Keratinocyte (primary cell): ENCODE results near the gene CEP68. TPM values are rescaled to one million over a fixed set of nuclear protein-coding genes. Genes with fewer than 3 reads are reported as not detected.

ENCODE experiments used
- DNase-seq: peaks from one replicate; pipeline ENCODE4 v3.0.0-alpha.2; 2011; ENCODE audit warnings: low read depth, missing footprints, low spot score
- FAIRE-seq: peaks from 2 replicates; lab custom pipeline; 2011; peaks lifted over from hg19 to GRCh38; lab: Jason Lieb, UNC
- H2AFZ ChIP-seq: 2 replicates; pipeline ENCODE4 v1.6.0; 2012; ENCODE audit warnings: low read length, control low read depth, inconsistent platforms; ENCODE audit not compliant: control insufficient read depth
- H3K27ac ChIP-seq: 2 replicates; pipeline ENCODE4 v1.5.1; 2011; ENCODE audit warnings: low read length; ENCODE audit not compliant: control insufficient read depth, insufficient read depth
- H3K27me3 ChIP-seq: 3 replicates; pipeline ENCODE4 v1.6.0; 2011; ENCODE audit warnings: low read length; ENCODE audit not compliant: control insufficient read depth, insufficient read depth; ENCODE audit errors: extremely low read depth
- H3K36me3 ChIP-seq, 2 experiments: 2 replicates in 1 of 2; 3 replicates in 1 of 2; pipeline ENCODE4 v1.5.1; 2011; ENCODE audit warnings: low read length in 2 of 2, mild to moderate bottlenecking in 1 of 2; ENCODE audit not compliant: control insufficient read depth in 2 of 2, insufficient read depth in 2 of 2; ENCODE audit errors: extremely low read depth in 1 of 2
- H3K4me1 ChIP-seq: 3 replicates; pipeline ENCODE4 v1.5.1; 2011; ENCODE audit warnings: low read length; ENCODE audit not compliant: control insufficient read depth, insufficient read depth; ENCODE audit errors: extremely low read depth
- H3K4me2 ChIP-seq: 3 replicates; pipeline ENCODE4 v1.6.0; 2011; ENCODE audit warnings: low read depth, low read length; ENCODE audit not compliant: control insufficient read depth, insufficient read depth; ENCODE audit errors: extremely low read depth
- H3K4me3 ChIP-seq, 3 experiments: fragments of 200-600 bp in 1 of 3; sonication (generic) in 1 of 3; 2 replicates in 2 of 3; 3 replicates in 1 of 3; pipeline ENCODE4 v1.5.1; 2011 to 2016; ENCODE audit warnings: low read length in 3 of 3, mild to moderate bottlenecking in 3 of 3, control low read depth in 2 of 3, inconsistent platforms in 1 of 3, low read depth in 1 of 3, mixed read lengths in 1 of 3, mixed run types in 1 of 3, moderate library complexity in 1 of 3; ENCODE audit not compliant: control insufficient read depth in 2 of 3, insufficient read depth in 2 of 3; ENCODE audit errors: extremely low read depth in 1 of 3
- H3K79me2 ChIP-seq: 2 replicates; pipeline ENCODE4 v1.6.0; 2012; ENCODE audit warnings: low read length; ENCODE audit not compliant: control insufficient read depth, insufficient read depth
- H3K9ac ChIP-seq: 3 replicates; pipeline ENCODE4 v1.6.0; 2011; ENCODE audit warnings: low read length; ENCODE audit not compliant: control insufficient read depth, insufficient read depth; ENCODE audit errors: extremely low read depth
- H3K9me1 ChIP-seq: 3 replicates; pipeline ENCODE4 v1.6.0; 2011; ENCODE audit warnings: low read length; ENCODE audit not compliant: control insufficient read depth, insufficient read depth; ENCODE audit errors: extremely low read depth
- H3K9me3 ChIP-seq: 2 replicates; pipeline ENCODE4 v1.5.1; 2012; ENCODE audit warnings: low read depth, low read length; ENCODE audit not compliant: control insufficient read depth
- H4K20me1 ChIP-seq: 3 replicates; pipeline ENCODE4 v1.6.0; 2011; ENCODE audit warnings: low read length; ENCODE audit not compliant: control insufficient read depth, insufficient read depth; ENCODE audit errors: extremely low read depth
- CTCF ChIP-seq, 3 experiments: IDR thresholded peaks in 1 of 3; conservative IDR thresholded peaks in 1 of 3; optimal IDR thresholded peaks in 1 of 3; 2 replicates in 2 of 3; 3 replicates in 1 of 3; pipeline versions ENCODE3 to v1.5.1; 2011; ENCODE audit warnings: low read length in 3 of 3, mild to moderate bottlenecking in 3 of 3, moderate library complexity in 2 of 3, control low read depth in 1 of 3, inconsistent platforms in 1 of 3; ENCODE audit not compliant: insufficient read depth in 2 of 3; ENCODE audit errors: extremely low read depth in 1 of 3
- EZH2 ChIP-seq: IDR thresholded peaks from one replicate; pipeline ENCODE4 v1.6.1; 2012; ENCODE audit warnings: inconsistent platforms, mild to moderate bottlenecking, low read length, moderate library complexity
- dilution Hi-C: fragments of 300-500 bp; cut with MboI; formaldehyde crosslinking; loops from one replicate; pipeline ENCODE4 v1.7.0; 2020; ENCODE audit warnings: low sequenced_read_pairs; ENCODE audit not compliant: extremely low pct_ligation_motif_present
- polyA plus RNA-seq, 5 experiments: library from polyadenylated mRNA; depleted of rRNA in 3 of 5; stranded (reverse) in 3 of 5; stranded (forward) in 1 of 5; unstranded in 1 of 5; fragments of >200 nt; gene quantifications; 1 replicate in 1 of 5; 2 replicates in 3 of 5; 3 replicates in 1 of 5; pipeline versions ENCODE4 v1.2.1 to v1.2.3, GENCODE V29; 2011 to 2012; ENCODE audit warnings: missing spikeins in 2 of 5, low read depth in 1 of 5, low replicate concordance in 1 of 5

Gene CEP68
- polyA plus RNA-seq, 1 donor (not counting 4 experiments of a cell fraction or from before 2014, with no cell fraction given) = 4.1 TPM

- H3K79me2 ChIP-seq = peaks cover 87% of the 10 kb centered on the region
- H3K4me3 ChIP-seq = no peak overlapping the region
- H4K20me1 ChIP-seq = peaks cover 3% of the 10 kb centered on the region
- TF ChIP-seq EZH2 (no peak), CTCF (optimal IDR thresholded peaks at IDR 0.05 in 1 of 3, IDR thresholded peaks at IDR 0.05 in 1 of 3, conservative IDR thresholded peaks at IDR 0.05 in 1 of 3; ENCODE audit: extremely low read depth in 1 of 3, insufficient read depth in 2 of 3, low read length in 3 of 3) (no peak)
- no peak overlapping the region for H3K4me2 ChIP-seq
- H3K9me1 ChIP-seq = no peaks in the 10 kb centered on the region
- no peaks in the 10 kb centered on the region for H3K27me3 ChIP-seq
- no peak overlapping the region for H3K9ac ChIP-seq
- no peaks in the 10 kb centered on the region for H3K9me3 ChIP-seq
- no peak for FAIRE-seq
- no peak overlapping the region for H3K27ac ChIP-seq
- DNase-seq = no peak
- no peak overlapping the region for H2AFZ ChIP-seq
- dilution Hi-C loops = no loop called here
- H3K36me3 ChIP-seq = peaks cover 17 to 24% of the 10 kb centered on the region in 2 experiments
- no peaks in the 10 kb centered on the region for H3K4me1 ChIP-seq
These were observed 37.0 kb downstream of the CEP68 start for GRCh38 chr2:65093211-65093610.

GRCh38 chr2:65096948-65097347 lies 40.7 kb downstream of the CEP68 start:
- Histone ChIP-seq H3K27me3 (no peaks in the 10 kb centered on the region), H4K20me1 (peaks cover 7% of the 10 kb centered on the region), H3K79me2 (peaks cover 85% of the 10 kb centered on the region), H2AFZ (no peak overlapping the region), H3K9ac (no peak overlapping the region), H3K27ac (no peak overlapping the region), H3K4me2 (no peak overlapping the region), H3K36me3 (peaks cover 14 to 15% of the 10 kb centered on the region in 2 experiments), H3K9me1 (no peaks in the 10 kb centered on the region), H3K9me3 (no peaks in the 10 kb centered on the region), H3K4me3 (no peak overlapping the region), H3K4me1 (no peaks in the 10 kb centered on the region)
- dilution Hi-C loops = no loop called here
- DNase-seq (no peak), FAIRE-seq (no peak)
- no peak for TF ChIP-seq CTCF (optimal IDR thresholded peaks at IDR 0.05 in 1 of 3, IDR thresholded peaks at IDR 0.05 in 1 of 3, conservative IDR thresholded peaks at IDR 0.05 in 1 of 3; ENCODE audit: extremely low read depth in 1 of 3, insufficient read depth in 2 of 3, low read length in 3 of 3)
